HepG2 (cell line): ENCODE measurements around the gene SMARCA2. TPM values are rescaled to one million over a fixed set of nuclear protein-coding genes. Genes with fewer than 3 reads are reported as not detected.

Experiments
- ATAC-seq: fragments of 200-7000 bp; cut with Tn5 transposase; 3 replicates; pipeline ENCODE4 v1.9.1; 2020; ENCODE audit warnings: mild to moderate bottlenecking, moderate library complexity
- BruUV-seq: library from RNA; stranded (reverse); fragments of 400-500 nt; replicated peaks from 2 replicates; lab custom pipeline; 2021; lab: Mats Ljungman, UMichigan
- CTCF ChIA-PET: fragments of 300-600 bp; formaldehyde crosslinking; extraction: SDS; loops from one replicate; lab custom pipeline; 2021; ENCODE audit warnings: low total read pairs, inconsistent platforms, low intra/inter-chr PET ratio; lab: Yijun Ruan, JAX
- POLR2A ChIA-PET: fragments of 350-600 bp; sonication (Branson Sonifier 250); formaldehyde crosslinking; loops from one replicate; lab custom pipeline; 2020; ENCODE audit warnings: antibody characterized with exemption, inconsistent platforms; lab: Yijun Ruan, JAX
- DNase-seq: peaks from one replicate; pipeline ENCODE4 v3.0.0-alpha.2; 2015; ENCODE audit warnings: low spot score
- FAIRE-seq: peaks from 3 replicates; lab custom pipeline; 2011; peaks lifted over from hg19 to GRCh38; lab: Jason Lieb, UNC
- H2AFZ ChIP-seq: one replicate; pipeline ENCODE4 v1.6.1; 2011; ENCODE audit warnings: low read length, inconsistent platforms
- H3K27ac ChIP-seq: fragments of 300-600 bp; 3 replicates; pipeline ENCODE4 v1.8.0; 2011; ENCODE audit warnings: mixed run types, mild to moderate bottlenecking, mixed read lengths, low read length, inconsistent platforms; ENCODE audit not compliant: insufficient read depth; ENCODE audit errors: extremely low read length
- H3K27me3 ChIP-seq, 2 experiments: fragments of 200-600 bp in 1 of 2; 2 replicates in 1 of 2; 3 replicates in 1 of 2; pipeline versions ENCODE4 v1.6.0 to v1.8.0; 2011; ENCODE audit warnings: low read length in 2 of 2, mild to moderate bottlenecking in 2 of 2, moderate library complexity in 2 of 2, inconsistent platforms in 1 of 2; ENCODE audit not compliant: insufficient read depth in 2 of 2, control insufficient read depth in 1 of 2
- H3K36me3 ChIP-seq, 2 experiments: fragments of 200-600 bp in 1 of 2; replicated peaks in 1 of 2; 2 replicates in 1 of 2; 3 replicates in 1 of 2; pipeline versions ENCODE4 v1.5.1 to v1.8.0; 2011; ENCODE audit warnings: low read length in 2 of 2, inconsistent platforms in 1 of 2; ENCODE audit not compliant: insufficient read depth in 2 of 2, control insufficient read depth in 1 of 2
- H3K4me1 ChIP-seq: 2 replicates; pipeline ENCODE4 v1.5.1; 2012; ENCODE audit warnings: low read length, inconsistent platforms; ENCODE audit not compliant: insufficient read depth
- H3K4me2 ChIP-seq: 2 replicates; pipeline ENCODE4 v1.6.0; 2011; ENCODE audit warnings: low read depth, low read length, inconsistent platforms
- H3K4me3 ChIP-seq, 3 experiments: fragments of 200-600 bp in 1 of 3; sonication (generic), shearing (Covaris generic) in 1 of 3; replicated peaks in 1 of 3; 2 replicates each; pipeline ENCODE4 v1.5.1; 2011 to 2016; ENCODE audit warnings: low read length in 3 of 3, inconsistent platforms in 2 of 3, low read depth in 2 of 3, mild to moderate bottlenecking in 2 of 3, control low read depth in 1 of 3, mixed read lengths in 1 of 3; ENCODE audit not compliant: insufficient read depth in 1 of 3
- H3K79me2 ChIP-seq: one replicate; pipeline ENCODE4 v1.6.1; 2011; ENCODE audit warnings: low read length, inconsistent platforms; ENCODE audit not compliant: insufficient read depth
- H3K9ac ChIP-seq: 2 replicates; pipeline ENCODE4 v1.6.0; 2011; ENCODE audit warnings: mild to moderate bottlenecking, low read depth, low read length, inconsistent platforms; ENCODE audit not compliant: insufficient read depth
- H3K9me3 ChIP-seq: 2 replicates; pipeline ENCODE4 v1.5.1; 2012; ENCODE audit warnings: mild to moderate bottlenecking, low read length
- H4K20me1 ChIP-seq: 2 replicates; pipeline ENCODE4 v1.6.0; 2011; ENCODE audit warnings: inconsistent platforms, mild to moderate bottlenecking, low read length, moderate library complexity; ENCODE audit not compliant: insufficient read depth
- CREB1 ChIP-seq, 2 experiments: fragments of 450-650 bp in 1 of 2; IDR thresholded peaks; 2 replicates each; pipeline ENCODE4 v1.6.1; 2016 to 2017; ENCODE audit warnings: control low read depth in 1 of 2, mild to moderate bottlenecking in 1 of 2, missing compliant biosample characterization in 1 of 2, missing genetic modification characterization in 1 of 2
- MNT ChIP-seq: fragments of 450-650 bp; IDR thresholded peaks from 2 replicates; pipeline ENCODE4 v1.6.1; 2016
- NKX3-1 ChIP-seq: sonication (generic); formaldehyde crosslinking; IDR thresholded peaks from 2 replicates; pipeline ENCODE4 v1.5.0; 2020; ENCODE audit warnings: missing genetic modification reagents
- TP53 ChIP-seq: sonication (generic); formaldehyde crosslinking; conservative IDR thresholded peaks from 2 replicates; pipeline ENCODE4 v1.4.0; 2020; ENCODE audit warnings: missing genetic modification reagents
- ZNF775 ChIP-seq: sonication (generic); formaldehyde crosslinking; IDR thresholded peaks from 2 replicates; pipeline ENCODE4 v1.4.0; 2020; ENCODE audit warnings: missing genetic modification reagents, mild to moderate bottlenecking, moderate library complexity, borderline replicate concordance
- ZNF788 ChIP-seq: sonication (generic); formaldehyde crosslinking; IDR thresholded peaks from 2 replicates; pipeline ENCODE4 v1.5.0; 2020; ENCODE audit warnings: mild to moderate bottlenecking, missing genetic modification reagents, borderline replicate concordance
- WGBS: methylation state at CpG from one replicate; pipeline ENCODE4 v1.1.6; 2017; ENCODE audit warnings: low lambda C conversion rate; 5-methylcytosine and 5-hydroxymethylcytosine counted together
- in situ Hi-C: cut with HindIII; loops from 2 replicates; pipeline ENCODE4 v1.10.0; 2017; ENCODE audit warnings: low pct_unique_long_range_greater_than_20kb; ENCODE audit not compliant: extremely low pct_ligation_motif_present
- intact Hi-C: fragments of 100-400 bp; cut with micrococcal nuclease; formaldehyde crosslinking; loops from one replicate; pipeline ENCODE4 v1.10.0; 2022; ENCODE audit not compliant: unreplicated experiment
- polyA plus RNA-seq, 8 experiments: library from polyadenylated mRNA; depleted of rRNA in 3 of 8; stranded (reverse) in 7 of 8; unstranded in 1 of 8; fragments of >200 nt; fragmentation: Illumina TruSeq in 4 of 8; extraction: Trizol in 4 of 8; gene quantifications; 2 replicates each; pipeline versions ENCODE4 v1.2.1 to v1.2.3, GENCODE V29; 2011 to 2016; ENCODE audit warnings: low read depth in 4 of 8, missing spikeins in 1 of 8, mixed read lengths in 1 of 8; ENCODE audit not compliant: insufficient read depth in 1 of 8
- small RNA-seq, 3 experiments: library from RNA; depleted of rRNA; stranded (forward); fragments of <200 nt; gene quantifications; one replicate each; pipeline ENCODE3, GENCODE V24; 2012; ENCODE audit warnings: low read depth in 2 of 3, low replicate concordance in 1 of 3; ENCODE audit not compliant: insufficient read length in 3 of 3, insufficient read depth in 2 of 3
- total RNA-seq, 5 experiments: library from RNA; depleted of rRNA; stranded (reverse); fragments of >200 nt; fragmentation: Illumina TruSeq; extraction: Trizol; gene quantifications; 2 replicates each; pipeline ENCODE4 v1.2.3, GENCODE V29; 2016; ENCODE audit warnings: low read depth in 1 of 5

Gene SMARCA2
- total and polyA plus RNA-seq, 2 of the 13 experiments (the other 11 are each of a cell fraction or from before 2014, with no cell fraction given), result 22.5 to 23.7 TPM

DNA sequence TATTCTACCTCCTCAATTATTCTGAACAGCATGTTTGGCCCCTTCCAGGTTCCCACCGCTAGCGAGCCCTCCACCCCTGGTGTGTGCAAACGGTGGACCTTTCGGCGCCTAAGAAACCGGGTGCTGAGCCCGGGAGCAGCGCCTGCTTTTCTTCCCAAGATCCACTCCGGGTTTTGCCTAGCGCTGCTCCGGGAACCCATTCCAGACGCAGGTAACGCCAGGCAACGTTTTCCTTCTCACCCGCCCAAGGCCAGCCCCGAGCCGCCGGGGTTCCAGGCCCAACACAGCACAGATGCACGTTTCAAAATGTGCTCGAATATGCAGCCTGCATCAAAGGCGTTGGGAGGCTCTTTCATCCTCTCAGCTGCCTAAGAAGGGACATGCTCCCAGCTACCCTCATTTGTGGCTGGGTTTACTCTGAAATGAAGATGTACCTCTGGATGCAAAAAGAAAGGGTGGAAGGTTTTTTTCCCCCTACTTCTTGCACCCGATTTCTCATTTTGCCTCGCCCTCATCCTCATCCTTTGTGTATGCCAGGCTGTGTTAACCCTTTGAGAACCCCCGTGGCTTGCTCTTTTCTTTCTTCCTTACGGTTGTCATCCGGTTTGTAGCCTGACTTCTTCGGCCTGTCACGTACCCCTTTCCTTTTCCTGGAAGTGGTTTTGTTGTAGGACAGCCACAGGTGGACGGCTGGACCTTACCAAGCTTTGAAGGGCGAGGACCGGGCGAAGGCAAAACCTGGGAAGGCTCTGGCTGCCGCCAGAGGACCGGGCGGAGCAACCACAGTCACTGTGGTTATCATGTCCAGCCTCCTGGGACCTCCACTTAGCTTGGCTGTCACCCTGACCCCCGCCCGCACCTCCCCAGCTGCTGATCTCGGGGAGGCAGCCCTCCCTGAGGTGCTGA, 226.9 kb downstream of the SMARCA2 start (continued):
- TF ChIP-seq TP53 (CRISPR knock-in tag), result peak; percentile 51; the same call in 1 of the 2 replicates
- 0 out of 2 replicates have a peak, but pooled peaks have one; percentile 28 for TF ChIP-seq NKX3-1
- TF ChIP-seq ZNF788 (CRISPR knock-in tag), result peak; percentile 62; the same call in 1 of the 2 replicates
- TF ChIP-seq, all 625 proteins: peak for 202

DNA sequence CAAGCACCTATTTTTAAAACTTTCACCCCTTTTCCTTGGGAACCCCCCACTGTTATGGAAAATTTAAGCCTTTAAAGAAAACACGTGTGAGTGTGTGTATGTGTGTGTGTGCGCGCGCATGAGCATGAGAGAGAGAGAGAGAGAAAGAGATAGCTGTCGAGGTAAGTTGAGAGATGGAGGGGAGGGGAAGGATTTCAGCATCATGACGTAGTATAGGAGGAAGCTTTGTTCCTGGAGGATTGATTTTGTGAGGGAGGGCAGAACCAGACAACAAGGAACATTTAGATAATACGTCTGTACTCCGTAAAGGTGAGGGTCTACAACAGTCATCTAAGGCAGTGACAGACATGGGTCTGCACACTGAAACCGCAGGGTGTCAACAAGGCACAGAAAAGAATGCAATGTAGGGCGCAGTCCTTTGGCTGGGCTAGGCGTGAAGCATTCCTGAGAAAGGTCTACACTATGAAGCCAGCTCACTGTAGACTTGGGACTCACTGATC, 227.7 kb downstream of the SMARCA2 start:
- FAIRE-seq (no peak), DNase-seq (no peak), ATAC-seq (peak; percentile 56)
- Histone ChIP-seq H3K36me3 (no peaks in the 10 kb centered on the region), H3K27ac (no peak overlapping the region), H3K4me3 (peak overlapping the region in 2 of 3 experiments; percentile 65 to 73; a peak in 4 of 6 replicates), H3K9me3 (no peaks in the 10 kb centered on the region), H3K79me2 (no peaks in the 10 kb centered on the region), H3K4me2 (peak overlapping the region; percentile 100), H3K27me3 (peaks cover 0 to 15% of the 10 kb centered on the region in 2 experiments; a peak in 1 of 5 replicates), H3K4me1 (peaks cover 22% of the 10 kb centered on the region), H4K20me1 (no peaks in the 10 kb centered on the region), H2AFZ (no peak overlapping the region), H3K9ac (no peak overlapping the region)
- in situ Hi-C loops (no loop called here), intact Hi-C loops (no loop called here)
- ChIA-PET POLR2A (no interaction called here), CTCF (no interaction called here)
- TF ChIP-seq ZNF775 (CRISPR knock-in tag) (no peak), MNT (peak; percentile 6; the same call in 1 of the 2 replicates), CREB1 (IDR thresholded peaks at IDR 0.05) (peak; percentile 71; the same call in 1 of the 2 replicates), CREB1 (CRISPR knock-in tag; IDR thresholded peaks at IDR 0.05) (no peak)
- no TSS peak for BruUV-seq
- 4% methylated on average over 11 of the region's 11 CpGs for WGBS

Small RNAs within 50 kb of the gene (small RNA-seq; reads per million reads assigned to genes)
- gene RN7SL592P (0 reads per million in 3 experiments), gene RNU2-25P (0 to 11.6 (median 1.0) reads per million in 3 experiments)
